Measurements from ENCODE around the gene ATP10B. TPM values are rescaled to one million over a fixed set of nuclear protein-coding genes. Genes with fewer than 3 reads are reported as not detected.

ATP10B gene
- total RNA-seq, 1 donor from 2014 or later, result not detected

GRCh38 chr5:160697281-160697680 is 154.7 kb downstream of the ATP10B start:
- Histone ChIP-seq H3K4me3 (no peak overlapping the region), H3K4me1 (no peaks in the 10 kb centered on the region), H3K27me3 (ENCODE audit: low read depth) (no peaks in the 10 kb centered on the region), H3K9me3 (replicated peaks) (no peaks in the 10 kb centered on the region), H3K36me3 (no peaks in the 10 kb centered on the region), H3K27ac (replicated peaks) (no peak overlapping the region)
- no peak for DNase-seq
- TF ChIP-seq CTCF (IDR thresholded peaks at IDR 0.05; ENCODE audit: borderline replicate concordance), result no peak
- intact Hi-C loops (cut with micrococcal nuclease), result no loop called here

- no peak for TF ChIP-seq CTCF (IDR thresholded peaks at IDR 0.05; ENCODE audit: borderline replicate concordance)
- H3K27me3 ChIP-seq (ENCODE audit: low read depth), result no peaks in the 10 kb centered on the region
- no peak overlapping the region for H3K4me3 ChIP-seq
- intact Hi-C loops (cut with micrococcal nuclease), result no loop called here
- no peaks in the 10 kb centered on the region for H3K4me1 ChIP-seq
- no peaks in the 10 kb centered on the region for H3K36me3 ChIP-seq
- no peak for DNase-seq
- peaks cover 4% of the 10 kb centered on the region for H3K9me3 ChIP-seq (replicated peaks)
- no peak overlapping the region for H3K27ac ChIP-seq (replicated peaks)
Observed at GRCh38 chr5:160694896-160695295, 157.1 kb downstream of the ATP10B start.

- no peak for DNase-seq
- TF ChIP-seq CTCF (IDR thresholded peaks at IDR 0.05; ENCODE audit: borderline replicate concordance), result no peak
- Histone ChIP-seq H3K9me3 (replicated peaks) (peaks cover 4% of the 10 kb centered on the region), H3K36me3 (no peaks in the 10 kb centered on the region), H3K4me3 (no peak overlapping the region), H3K27me3 (ENCODE audit: low read depth) (no peaks in the 10 kb centered on the region), H3K4me1 (no peaks in the 10 kb centered on the region), H3K27ac (replicated peaks) (no peak overlapping the region)
- intact Hi-C loops (cut with micrococcal nuclease), result no loop called here
Observed at GRCh38 chr5:160693831-160694465, 158.1 kb downstream of the ATP10B start.

GRCh38 chr5:160692271-160692670 is 159.7 kb downstream of the ATP10B start:
- peaks cover 4% of the 10 kb centered on the region for H3K9me3 ChIP-seq (replicated peaks)
- no peaks in the 10 kb centered on the region for H3K27me3 ChIP-seq (ENCODE audit: low read depth)
- H3K4me1 ChIP-seq, result no peaks in the 10 kb centered on the region
- H3K36me3 ChIP-seq, result no peaks in the 10 kb centered on the region
- intact Hi-C loops (cut with micrococcal nuclease), result no loop called here
- H3K4me3 ChIP-seq, result no peak overlapping the region
- TF ChIP-seq CTCF (IDR thresholded peaks at IDR 0.05; ENCODE audit: borderline replicate concordance), result no peak
- no peak overlapping the region for H3K27ac ChIP-seq (replicated peaks)
- DNase-seq, result no peak

GRCh38 chr5:160685695-160686094 is 166.3 kb downstream of the ATP10B start:
- H3K27me3 ChIP-seq (ENCODE audit: low read depth), result no peaks in the 10 kb centered on the region
- DNase-seq, result no peak
- peaks cover 6% of the 10 kb centered on the region for H3K9me3 ChIP-seq (replicated peaks)
- no peak overlapping the region for H3K27ac ChIP-seq (replicated peaks)
- H3K36me3 ChIP-seq, result no peaks in the 10 kb centered on the region
- intact Hi-C loops (cut with micrococcal nuclease), result no loop called here
- peak; percentile 23 for TF ChIP-seq CTCF (IDR thresholded peaks at IDR 0.05; ENCODE audit: borderline replicate concordance)
- H3K4me1 ChIP-seq, result no peaks in the 10 kb centered on the region
- H3K4me3 ChIP-seq, result no peak overlapping the region
